ENCODE data around the gene KRI1.
"Not testable (repeated sequence)": the region's sequence is repeated elsewhere in the genome, so short reads cannot be mapped to it uniquely, and the experiment has no call there.

KRI1 gene

DNA sequence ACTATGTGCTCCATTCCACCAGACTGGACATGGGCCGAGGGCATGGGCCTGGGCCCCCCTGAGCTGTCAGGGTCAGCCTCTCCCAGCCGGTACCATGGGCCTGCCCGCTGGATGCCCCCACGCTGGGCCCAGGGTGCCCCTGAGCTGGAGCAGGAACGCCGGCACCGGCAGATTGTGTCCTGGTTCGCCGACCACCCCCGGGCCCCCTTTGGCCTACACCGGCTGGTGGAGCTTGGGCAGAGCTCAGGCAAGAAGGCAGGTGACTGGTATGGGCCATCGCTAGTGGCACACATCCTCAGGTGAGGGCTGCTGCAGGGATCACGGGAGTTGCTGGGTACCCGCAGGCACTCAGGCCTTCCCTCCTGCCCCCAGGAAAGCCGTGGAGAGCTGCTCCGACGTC is 19.0 kb downstream of the KRI1 start:
- DNase-seq, result no peak

DNA sequence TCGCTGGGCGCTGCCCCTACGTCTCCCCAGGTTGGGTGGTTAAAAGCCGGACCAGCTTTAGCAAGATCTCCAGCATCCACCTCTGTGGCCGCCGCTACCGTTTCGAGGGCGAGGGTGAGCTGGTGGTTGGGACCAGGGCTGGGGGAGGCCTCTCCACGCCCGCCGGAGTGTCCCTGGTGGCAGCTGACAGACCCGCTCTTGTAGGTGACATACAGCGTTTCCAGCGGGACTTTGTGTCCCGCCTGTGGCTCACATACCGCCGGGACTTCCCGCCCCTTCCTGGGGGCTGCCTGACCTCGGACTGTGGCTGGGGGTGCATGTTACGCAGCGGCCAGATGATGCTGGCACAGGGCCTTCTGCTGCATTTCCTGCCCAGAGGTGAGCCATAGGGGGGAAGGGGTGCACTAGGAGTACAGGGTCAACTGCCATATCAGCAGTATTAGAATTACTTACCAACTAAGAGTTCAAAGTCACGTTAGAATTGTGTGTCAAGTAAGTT is 21.0 kb downstream of the KRI1 start:
- DNase-seq, result no peak

DNA sequence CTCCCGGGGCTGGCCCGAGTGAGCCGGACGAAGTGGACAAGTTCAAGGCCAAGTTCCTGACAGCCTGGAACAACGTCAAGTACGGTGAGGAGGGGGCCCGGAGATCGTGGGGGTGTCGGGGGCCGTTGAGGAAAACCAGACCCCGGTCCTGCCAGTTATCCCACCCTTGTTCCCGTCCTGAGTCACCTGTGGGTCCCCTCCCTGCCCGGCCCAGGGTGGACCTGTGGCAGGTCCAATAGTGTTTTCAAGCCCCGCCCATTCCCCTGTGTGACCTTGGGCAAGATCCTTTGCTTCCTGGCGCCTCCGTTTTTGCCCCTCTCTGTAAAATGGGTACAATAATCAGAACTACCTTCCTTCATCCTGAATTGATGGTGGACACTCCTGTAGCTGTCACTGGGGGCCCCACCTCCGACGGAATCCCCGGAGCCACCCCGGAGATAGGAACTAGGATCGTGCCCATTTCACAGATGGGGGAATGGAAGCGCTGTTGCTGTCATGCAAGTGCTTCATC is 21.5 kb downstream of the KRI1 start:
- DNase-seq, result peak; percentile 16

GRCh38 chr19:10543420-10544241 is 22.2 kb downstream of the KRI1 start, which contains the start of gene ATG4D:
Gene ATG4D (plus strand): TSS chr19:10543904. CDS start chr19:10544091, 187 bp downstream.
- DNase-seq, result peak; percentile 85

DNA sequence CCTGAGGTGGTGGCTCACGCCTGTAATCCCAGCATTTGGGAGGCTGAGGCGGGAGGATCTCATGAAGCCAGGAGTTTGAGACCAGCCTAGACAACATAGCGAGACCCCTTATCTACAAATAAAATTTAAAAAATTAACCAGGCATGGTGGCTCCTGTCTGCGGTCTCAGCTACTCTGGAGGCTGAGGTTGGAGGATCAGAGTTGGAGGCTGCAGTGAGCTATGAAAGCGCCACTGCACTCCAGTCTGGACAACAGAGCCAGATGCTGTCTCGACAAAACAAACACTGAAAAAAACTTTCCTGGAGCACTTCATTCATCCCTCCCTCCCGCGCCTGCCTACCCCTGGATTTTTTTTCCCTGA is 22.8 kb downstream of the KRI1 start:
- no peak for DNase-seq

- not testable (repeated sequence) for DNase-seq
Measured at GRCh38 chr19:10539016-10539415, 26.8 kb downstream of the KRI1 start.

DNA sequence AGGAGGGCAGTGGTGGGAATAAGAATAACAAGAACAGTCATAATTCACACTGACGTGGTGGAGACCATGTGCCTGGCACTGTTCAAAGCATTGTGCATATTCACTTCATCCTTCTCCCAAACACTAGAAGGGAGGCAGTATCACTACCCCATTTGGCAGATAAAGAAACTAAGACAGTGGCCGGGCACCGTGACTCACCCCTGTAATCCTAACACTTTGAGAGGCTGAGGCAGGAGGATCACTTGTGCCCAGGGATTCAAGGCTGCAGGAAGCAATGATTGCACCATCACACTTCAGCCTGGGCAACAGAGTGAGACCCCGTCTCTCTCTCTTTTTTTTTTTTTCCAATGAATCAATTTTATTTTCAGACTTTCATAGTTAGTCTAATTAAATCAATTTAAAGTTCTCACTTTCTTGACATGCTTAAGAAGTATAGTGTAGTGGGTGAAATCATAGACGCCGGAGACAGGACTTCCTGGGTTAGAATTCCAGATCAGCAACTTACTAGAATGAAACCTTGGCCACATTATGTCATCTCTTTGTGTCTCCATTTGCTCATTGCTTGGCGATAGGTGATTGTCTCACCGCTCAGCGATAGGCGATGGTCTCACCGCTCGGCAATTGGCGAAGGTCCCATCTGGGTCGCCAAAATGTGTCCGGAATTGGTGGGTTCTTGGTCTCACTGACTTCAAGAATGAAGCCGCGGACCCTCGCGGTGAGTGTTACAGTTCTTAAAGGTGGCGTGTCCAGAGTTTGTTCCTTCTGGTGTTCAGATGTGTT is 27.4 kb downstream of the KRI1 start:
- DNase-seq, result peak; percentile 80

DNA sequence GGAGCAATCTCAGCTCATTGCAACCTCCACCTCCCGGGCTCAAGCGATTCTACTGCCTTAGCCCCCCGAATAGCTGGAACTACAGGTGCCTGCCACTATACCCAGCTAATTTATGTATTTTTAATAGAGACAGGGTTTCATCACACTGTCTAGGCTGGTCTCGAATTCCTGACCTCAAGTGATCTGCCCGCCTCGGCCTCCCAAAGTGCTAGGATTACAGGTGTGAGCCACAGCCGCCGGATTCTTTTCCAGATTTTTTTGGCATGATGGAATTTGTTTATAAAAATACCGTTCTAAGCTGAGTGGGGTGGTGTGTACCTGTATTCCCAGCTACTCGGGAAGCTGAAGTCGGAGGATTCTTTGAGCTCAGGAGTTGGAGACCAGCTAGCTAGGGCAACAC is 28.1 kb downstream of the KRI1 start:
- DNase-seq, result no peak

DNA sequence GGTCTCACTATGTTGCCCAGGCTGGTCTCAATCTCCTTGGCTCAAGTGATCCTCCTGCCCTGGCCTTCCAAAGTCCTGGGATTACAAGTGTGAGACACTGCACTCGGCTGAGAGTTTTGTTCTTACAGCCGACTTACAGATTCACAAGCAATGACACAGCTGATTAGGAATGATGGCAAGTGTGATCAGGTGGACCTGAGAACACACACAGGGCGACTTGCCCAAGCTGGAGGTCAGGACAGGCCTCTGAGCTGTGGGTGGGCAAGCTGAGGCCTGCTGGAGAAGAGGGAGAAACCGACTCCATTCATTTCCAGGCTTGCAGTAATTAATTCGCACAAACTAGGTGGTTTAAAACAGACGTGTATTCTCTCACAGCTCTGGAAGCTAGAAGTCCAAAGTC is 30.2 kb downstream of the KRI1 start:
- DNase-seq, result no peak

DNA sequence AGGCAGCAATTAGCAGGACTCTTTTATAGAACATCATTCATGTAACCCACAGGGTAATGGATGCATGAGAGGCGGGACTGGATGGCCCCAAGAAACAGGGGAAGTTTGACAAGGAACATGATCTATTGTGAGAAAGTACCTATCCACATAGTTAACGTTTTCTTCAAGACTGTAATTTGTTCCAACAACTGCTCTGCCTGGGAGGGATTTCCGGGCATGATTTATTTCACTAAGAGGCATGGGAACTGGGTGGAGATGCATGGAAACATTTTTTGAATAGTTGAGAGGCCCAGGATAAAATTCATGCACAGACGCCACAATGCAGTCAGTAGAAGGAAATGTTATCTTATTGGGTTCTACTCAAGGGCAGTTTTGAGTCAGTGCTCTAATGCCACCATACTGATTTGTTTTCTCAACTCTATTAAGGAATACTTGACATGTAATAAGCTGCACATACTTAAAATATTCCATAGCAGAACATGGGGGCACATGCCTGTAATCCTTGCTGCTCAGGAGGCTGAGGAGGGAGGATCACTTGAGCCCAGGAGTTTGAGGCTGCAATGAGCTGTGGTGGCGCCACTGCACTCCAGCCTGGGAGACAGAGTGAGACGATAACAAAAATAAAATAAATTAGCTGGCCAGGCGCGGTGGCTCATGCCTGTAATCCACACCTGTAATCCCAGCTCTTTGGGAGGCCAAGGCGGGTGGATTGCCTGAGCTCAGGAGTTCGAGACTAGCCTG is 32.0 kb downstream of the KRI1 start:
- no peak for DNase-seq

- DNase-seq, result no peak
Measured at GRCh38 chr19:10532457-10532856, 33.4 kb downstream of the KRI1 start.

GRCh38 chr19:10526887-10527286 is 38.9 kb downstream of the KRI1 start:
- not testable (repeated sequence) for DNase-seq

GRCh38 chr19:10525636-10526035 is 40.2 kb downstream of the KRI1 start:
- no peak for DNase-seq

DNA sequence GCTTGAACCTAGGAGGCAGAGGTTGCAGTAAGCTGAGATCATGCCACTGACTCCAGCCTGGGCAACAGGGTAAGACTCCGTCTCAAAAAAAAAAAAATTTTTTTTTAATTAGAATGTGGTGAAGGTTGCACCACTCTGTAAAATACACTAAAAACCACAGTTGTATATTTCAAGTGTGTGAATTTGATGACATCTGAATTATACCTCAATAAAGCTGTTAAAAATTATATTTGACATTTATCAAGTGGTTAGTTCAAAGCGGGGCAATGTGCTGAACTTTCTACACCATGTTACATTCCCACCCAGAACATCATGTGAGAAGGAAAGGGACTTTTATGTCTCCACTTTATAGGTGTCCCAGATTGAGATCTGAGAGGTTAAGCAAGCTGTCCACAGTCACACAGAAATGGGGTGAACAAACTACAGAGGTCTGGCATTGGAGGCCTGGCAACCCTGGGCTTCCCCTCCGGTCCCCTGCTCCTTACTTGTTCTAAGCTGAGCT is 42.6 kb downstream of the KRI1 start:
- DNase-seq, result no peak

DNA sequence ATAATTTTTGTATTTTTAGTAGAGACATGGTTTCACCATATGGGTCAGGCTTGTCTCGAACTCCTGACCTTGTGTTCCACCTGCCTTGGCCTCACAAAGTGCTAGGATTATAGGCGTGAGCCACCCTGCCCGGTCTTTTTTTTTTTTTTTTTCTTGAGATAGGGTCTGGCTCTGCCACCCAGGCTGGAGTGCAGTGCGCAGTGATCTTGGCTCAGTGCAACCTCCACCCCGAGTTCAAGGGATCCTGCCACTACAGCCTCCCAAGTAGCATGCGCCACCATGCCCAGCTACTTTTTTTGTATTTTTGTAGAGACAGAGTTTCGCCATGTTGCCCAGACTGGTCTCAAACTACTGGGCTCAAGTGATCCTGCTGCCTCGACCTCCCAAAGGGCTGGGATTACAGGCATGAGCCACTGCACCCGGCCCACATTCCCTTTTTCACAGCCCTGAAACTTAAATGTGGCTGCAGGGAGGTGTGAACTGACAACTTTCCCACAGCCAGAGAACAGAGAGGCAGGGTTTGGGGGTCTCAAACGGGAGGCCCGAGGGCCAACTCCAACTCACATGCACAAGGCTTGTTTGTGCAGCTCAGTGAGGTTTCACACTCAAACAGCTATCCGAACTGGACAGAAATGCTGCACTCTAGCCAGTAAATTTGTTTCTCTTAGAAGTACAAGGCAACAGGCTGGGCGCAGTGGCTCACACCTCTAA is 44.2 kb downstream of the KRI1 start:
- no peak for DNase-seq

DNA sequence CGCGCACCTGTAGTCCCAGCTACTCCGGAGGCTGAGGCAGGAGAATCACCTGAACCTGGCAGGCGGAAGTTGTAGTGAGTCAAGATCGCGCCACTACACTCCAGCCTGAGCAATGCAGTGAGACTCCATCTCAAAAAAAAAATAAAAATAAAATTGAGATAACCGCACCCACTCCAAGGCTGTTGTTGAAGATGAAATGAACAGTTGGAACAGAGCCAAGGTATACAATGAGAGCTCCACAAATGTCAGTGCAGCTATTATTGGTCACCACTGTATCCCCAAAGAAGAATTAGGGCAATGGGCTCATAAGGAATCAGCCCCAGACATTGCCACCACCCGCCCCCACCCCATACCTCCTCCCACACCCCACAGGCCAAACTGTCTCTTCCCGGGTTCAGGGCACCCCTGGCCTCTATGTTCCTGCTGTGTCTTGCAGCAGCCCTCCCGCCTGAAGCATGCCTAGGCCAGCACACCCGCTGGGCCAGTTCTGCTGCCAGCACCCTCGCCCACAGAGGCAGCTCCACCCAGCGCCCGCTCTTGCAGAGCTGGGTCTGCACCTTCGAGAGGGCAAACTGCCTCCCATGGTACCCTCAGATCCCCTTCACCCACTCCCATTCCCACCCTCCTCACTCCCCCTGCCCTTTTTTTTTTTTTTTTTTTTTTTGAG is 45.0 kb downstream of the KRI1 start:
- DNase-seq, result no peak

GRCh38 chr19:10519421-10519820 is 46.4 kb downstream of the KRI1 start:
- DNase-seq, result no peak

- DNase-seq, result no peak
Measured at GRCh38 chr19:10518444-10519361, 47.1 kb downstream of the KRI1 start.

DNA sequence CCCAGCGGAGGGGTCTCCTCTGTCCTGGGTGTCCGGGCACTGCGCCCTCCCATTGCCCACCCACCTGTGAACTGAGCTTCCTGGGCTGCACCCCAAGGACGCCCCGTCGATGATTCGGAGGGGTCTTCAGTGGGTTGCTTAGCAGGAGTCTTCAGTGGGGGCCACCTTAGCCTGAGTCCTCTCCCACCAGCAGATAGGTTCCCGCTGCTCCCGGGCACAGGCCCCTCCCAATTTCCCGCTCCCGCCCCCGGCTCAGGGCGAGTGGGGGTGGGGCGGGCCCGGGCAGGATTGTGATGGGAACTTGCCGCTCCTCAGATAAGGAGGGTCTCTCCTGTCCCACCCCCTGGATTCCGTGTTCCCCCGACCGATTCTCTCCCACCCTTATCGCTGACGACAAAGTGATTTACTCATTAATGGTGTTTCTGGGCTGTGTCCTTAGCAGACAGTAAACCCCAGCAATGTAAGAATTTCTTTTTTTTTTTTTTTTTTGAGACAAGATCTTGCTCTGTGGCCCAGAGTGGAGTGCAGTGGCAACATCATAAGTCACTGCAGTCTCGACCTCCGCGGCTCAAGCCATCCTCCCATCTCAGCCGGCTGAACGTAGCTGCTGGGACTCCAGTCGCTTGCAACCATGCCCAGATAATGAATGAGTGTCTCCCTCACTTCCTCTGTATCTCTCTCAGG is 47.9 kb downstream of the KRI1 start:
- DNase-seq, result no peak

DNA sequence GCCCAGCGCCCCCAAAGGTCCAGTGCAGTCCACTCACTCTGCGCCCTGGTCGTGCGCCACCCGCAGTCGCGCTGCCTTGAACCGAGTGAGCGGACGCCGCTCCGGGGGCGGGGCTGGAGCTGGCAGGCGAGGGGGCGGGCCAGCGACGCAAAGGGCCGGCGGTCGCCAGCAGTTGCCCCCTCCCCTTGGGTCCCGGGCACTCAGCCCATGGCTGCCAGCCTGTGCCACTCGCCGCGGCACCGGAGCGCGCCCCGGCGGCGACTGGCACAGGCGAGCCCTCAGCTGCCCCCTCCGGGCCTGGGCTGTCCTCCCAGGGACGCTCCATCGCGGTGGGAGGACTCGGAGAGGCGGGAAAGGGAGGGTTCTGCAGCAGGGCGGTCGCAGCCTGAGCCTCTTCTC is 48.5 kb downstream of the KRI1 start, which contains the start of gene S1PR5:
Gene S1PR5 (minus strand): TSS at position 87 of the 399 bp plus-strand sequence. CDS start 2,436 bp downstream, outside the sequence.
- no peak for DNase-seq
